Gastroesophageal sphincter (tissue), 3 donors: ENCODE results near the gene CYLC1.

Experiments used
- CTCF ChIP-seq, 4 experiments: fragments of 200-600 bp in 2 of 4; fragments of 450-650 bp in 2 of 4; sonication (generic) in 1 of 4; IDR thresholded peaks; one replicate each; pipeline ENCODE4 v1.5.1; 2017 to 2019; ENCODE audit warnings: antibody characterized with exemption in 4 of 4, mild to moderate bottlenecking in 2 of 4, moderate library complexity in 2 of 4
- EP300 ChIP-seq: sonication (generic); formaldehyde crosslinking; IDR thresholded peaks from one replicate; pipeline ENCODE4 v1.6.1; 2017; ENCODE audit warnings: antibody characterized with exemption, mild to moderate bottlenecking
- POLR2A ChIP-seq, 2 donors: fragments of 450-650 bp; IDR thresholded peaks; one replicate each; pipeline ENCODE4 v1.6.1; 2017; ENCODE audit warnings: antibody characterized with exemption in 2 of 2, mild to moderate bottlenecking in 2 of 2, moderate library complexity in 1 of 2
- POLR2AphosphoS5 ChIP-seq: sonication (generic); formaldehyde crosslinking; IDR thresholded peaks from one replicate; pipeline ENCODE4 v1.6.1; 2017; ENCODE audit warnings: antibody characterized with exemption

GRCh38 chrX:83906921-83907320, 46.0 kb downstream of the CYLC1 start:
- TF ChIP-seq CTCF (IDR thresholded peaks at IDR 0.05), result no peak
- no peak for TF ChIP-seq EP300
- no peak for TF ChIP-seq POLR2AphosphoS5
- no peak for TF ChIP-seq POLR2A (IDR thresholded peaks at IDR 0.05)
